Stomach (tissue), 4 donors: ENCODE data around the gene TRPM1.

Source experiments
- EP300 ChIP-seq: sonication (generic); formaldehyde crosslinking; IDR thresholded peaks from one replicate; pipeline ENCODE4 v1.6.1; 2017; ENCODE audit warnings: antibody characterized with exemption
- POLR2A ChIP-seq, 4 donors: fragments of 450-650 bp; IDR thresholded peaks; one replicate each; pipeline ENCODE4 v1.6.1; 2016; ENCODE audit warnings: antibody characterized with exemption in 4 of 4, control low read depth in 2 of 4, mild to moderate bottlenecking in 1 of 4, moderate library complexity in 1 of 4
- POLR2AphosphoS5 ChIP-seq, 3 donors: sonication (generic); formaldehyde crosslinking; IDR thresholded peaks; one replicate each; pipeline ENCODE4 v1.6.1; 2016; ENCODE audit warnings: antibody characterized with exemption in 3 of 3
- TF ChIP-seq, protein P1 (sequence below), 7 experiments: fragments of 450-650 bp in 4 of 7; fragments of 200-600 bp in 3 of 7; sonication (generic) in 3 of 7; IDR thresholded peaks; one replicate each; pipeline ENCODE4 v1.5.1; 2016 to 2019; ENCODE audit warnings: antibody characterized with exemption in 7 of 7, control low read depth in 2 of 7, mild to moderate bottlenecking in 1 of 7

DNA sequence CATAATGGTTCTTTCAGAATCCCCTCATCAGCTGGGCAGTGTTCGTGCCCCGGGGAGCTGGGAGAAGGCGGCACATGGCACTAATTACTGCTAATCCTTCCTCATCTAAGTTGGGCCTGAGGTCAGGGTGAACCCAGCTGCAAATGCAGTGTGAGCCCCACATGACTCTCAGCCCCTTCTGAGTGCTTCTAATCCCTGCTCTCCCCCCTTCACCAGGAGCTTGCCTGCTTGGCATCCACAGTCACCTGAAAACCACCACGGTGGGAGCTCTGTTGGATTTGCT lies 455 bp upstream of the TRPM1 start:
- TF ChIP-seq, protein P1, sequence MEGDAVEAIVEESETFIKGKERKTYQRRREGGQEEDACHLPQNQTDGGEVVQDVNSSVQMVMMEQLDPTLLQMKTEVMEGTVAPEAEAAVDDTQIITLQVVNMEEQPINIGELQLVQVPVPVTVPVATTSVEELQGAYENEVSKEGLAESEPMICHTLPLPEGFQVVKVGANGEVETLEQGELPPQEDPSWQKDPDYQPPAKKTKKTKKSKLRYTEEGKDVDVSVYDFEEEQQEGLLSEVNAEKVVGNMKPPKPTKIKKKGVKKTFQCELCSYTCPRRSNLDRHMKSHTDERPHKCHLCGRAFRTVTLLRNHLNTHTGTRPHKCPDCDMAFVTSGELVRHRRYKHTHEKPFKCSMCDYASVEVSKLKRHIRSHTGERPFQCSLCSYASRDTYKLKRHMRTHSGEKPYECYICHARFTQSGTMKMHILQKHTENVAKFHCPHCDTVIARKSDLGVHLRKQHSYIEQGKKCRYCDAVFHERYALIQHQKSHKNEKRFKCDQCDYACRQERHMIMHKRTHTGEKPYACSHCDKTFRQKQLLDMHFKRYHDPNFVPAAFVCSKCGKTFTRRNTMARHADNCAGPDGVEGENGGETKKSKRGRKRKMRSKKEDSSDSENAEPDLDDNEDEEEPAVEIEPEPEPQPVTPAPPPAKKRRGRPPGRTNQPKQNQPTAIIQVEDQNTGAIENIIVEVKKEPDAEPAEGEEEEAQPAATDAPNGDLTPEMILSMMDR (IDR thresholded peaks at IDR 0.05), result no peak
- TF ChIP-seq POLR2A (IDR thresholded peaks at IDR 0.05) (no peak), POLR2AphosphoS5 (IDR thresholded peaks at IDR 0.05) (no peak), EP300 (no peak)
